Duodenal mucosa (tissue), 2 donors: ENCODE measurements around the gene NDUFAB1.

Experiments used
- H3K27ac ChIP-seq: one replicate; pipeline ENCODE4 v1.7.0; 2013; ENCODE audit warnings: low read depth, low read length
- H3K27me3 ChIP-seq, 2 donors: one replicate each; pipeline ENCODE4 v1.7.0; 2013; ENCODE audit warnings: low read length in 2 of 2, control low read depth in 1 of 2; ENCODE audit not compliant: insufficient read depth in 2 of 2, control insufficient read depth in 1 of 2
- H3K36me3 ChIP-seq, 2 donors: one replicate each; pipeline ENCODE4 v1.7.0; 2013; ENCODE audit warnings: low read length in 2 of 2, control low read depth in 1 of 2; ENCODE audit not compliant: insufficient read depth in 2 of 2, control insufficient read depth in 1 of 2
- H3K4me1 ChIP-seq, 2 donors: one replicate each; pipeline ENCODE4 v1.7.0; 2013; ENCODE audit warnings: low read length in 2 of 2, control low read depth in 1 of 2; ENCODE audit not compliant: insufficient read depth in 2 of 2, control insufficient read depth in 1 of 2
- H3K4me3 ChIP-seq, 2 donors: one replicate each; pipeline ENCODE4 v1.7.0; 2013; ENCODE audit warnings: low read length in 2 of 2, low read depth in 1 of 2
- H3K9ac ChIP-seq, 2 donors: one replicate each; pipeline ENCODE4 v1.7.0; 2013; ENCODE audit warnings: low read length in 2 of 2, low read depth in 1 of 2
- H3K9me3 ChIP-seq, 2 donors: one replicate each; pipeline ENCODE4 v1.7.0; 2013; ENCODE audit warnings: low read length in 2 of 2, control low read depth in 1 of 2; ENCODE audit not compliant: control insufficient read depth in 1 of 2

The NDUFAB1 gene

DNA sequence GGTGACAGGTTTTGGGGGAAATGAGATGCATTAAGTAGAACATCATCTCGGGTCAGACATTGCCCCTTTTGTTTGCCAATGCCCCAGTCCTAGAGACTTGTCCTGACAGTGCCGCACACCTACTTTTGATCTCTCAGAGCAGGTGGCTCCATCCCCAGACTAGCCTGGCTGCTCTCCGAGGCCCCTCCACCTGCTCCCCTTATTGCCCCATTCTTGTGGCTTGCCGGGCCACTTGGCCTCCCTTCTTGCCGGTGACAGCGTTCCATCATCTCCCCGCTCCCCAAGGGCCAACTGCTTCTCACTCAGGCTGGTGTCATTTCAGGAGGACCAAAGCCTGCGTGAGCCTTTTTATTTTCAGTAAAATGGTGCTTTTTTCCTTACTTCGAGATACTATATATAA, 23.7 kb downstream of the NDUFAB1 start:
- no peaks in the 10 kb centered on the region for H3K27me3 ChIP-seq
- no peaks in the 10 kb centered on the region for H3K4me1 ChIP-seq
- H3K36me3 ChIP-seq, result peaks cover 25 to 77% of the 10 kb centered on the region in 2 donors
- H3K27ac ChIP-seq, result no peak overlapping the region
- H3K4me3 ChIP-seq, result no peak overlapping the region
- H3K9me3 ChIP-seq, result no peaks in the 10 kb centered on the region
- no peak overlapping the region for H3K9ac ChIP-seq

DNA sequence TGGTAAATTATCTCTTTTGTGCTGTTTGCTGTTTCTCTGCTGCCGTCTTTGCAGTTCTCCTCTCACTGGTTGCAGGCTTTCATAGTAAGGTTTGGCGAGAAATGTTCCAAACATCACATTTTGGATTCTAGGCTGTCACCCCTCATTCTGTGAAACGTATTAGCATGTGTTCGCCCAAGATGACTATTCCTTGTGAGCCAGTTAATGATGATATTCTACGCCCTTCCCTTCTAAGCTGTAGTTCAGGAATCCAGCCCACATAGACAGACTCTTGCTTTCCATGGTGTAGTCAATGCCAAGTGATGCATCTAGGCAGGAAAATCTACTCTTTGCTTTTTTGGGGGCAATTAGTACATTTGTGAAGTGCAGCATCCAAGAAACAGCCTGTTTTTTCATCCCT, 24.2 kb downstream of the NDUFAB1 start:
- Histone ChIP-seq H3K27me3 (no peaks in the 10 kb centered on the region), H3K4me1 (no peaks in the 10 kb centered on the region), H3K27ac (no peak overlapping the region), H3K36me3 (peaks cover 30 to 81% of the 10 kb centered on the region in 2 donors), H3K4me3 (no peak overlapping the region), H3K9me3 (no peaks in the 10 kb centered on the region), H3K9ac (no peak overlapping the region)

DNA sequence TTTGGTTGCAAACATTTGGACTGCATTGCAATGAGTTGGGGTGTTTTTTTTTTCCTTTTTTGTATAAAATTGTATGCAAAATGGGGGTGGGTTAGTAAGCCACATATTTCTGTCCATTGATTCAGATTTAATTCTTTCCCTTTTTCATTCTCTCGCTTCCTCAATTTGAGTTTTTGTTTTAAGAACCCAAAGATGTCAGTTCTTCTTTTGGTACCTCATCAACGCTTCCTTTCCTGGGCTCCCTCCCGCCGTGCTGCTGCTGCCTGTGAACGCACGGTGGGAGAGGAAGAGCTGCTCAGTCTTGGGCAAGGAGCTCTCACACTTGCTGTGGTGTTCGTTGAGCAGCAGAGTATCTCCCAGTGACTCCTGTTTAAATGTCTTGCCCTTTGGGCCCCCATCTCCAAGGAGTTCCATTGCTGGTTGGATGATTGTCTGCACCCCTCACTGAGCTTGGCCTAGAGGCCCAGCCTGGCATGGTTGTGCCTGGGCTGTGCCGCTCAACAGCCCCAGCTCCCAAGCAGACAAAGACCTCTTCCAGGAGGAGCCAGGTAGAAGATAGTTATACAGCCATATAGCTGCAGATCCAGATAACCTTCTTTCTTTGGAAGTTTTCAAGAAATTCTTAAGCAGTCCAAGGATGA, 25.0 kb downstream of the NDUFAB1 start:
- no peak overlapping the region for H3K9ac ChIP-seq
- H3K9me3 ChIP-seq, result no peaks in the 10 kb centered on the region
- H3K4me1 ChIP-seq, result no peaks in the 10 kb centered on the region
- no peak overlapping the region for H3K27ac ChIP-seq
- no peaks in the 10 kb centered on the region for H3K27me3 ChIP-seq
- peaks cover 35 to 85% of the 10 kb centered on the region in 2 donors for H3K36me3 ChIP-seq
- no peak overlapping the region for H3K4me3 ChIP-seq

DNA sequence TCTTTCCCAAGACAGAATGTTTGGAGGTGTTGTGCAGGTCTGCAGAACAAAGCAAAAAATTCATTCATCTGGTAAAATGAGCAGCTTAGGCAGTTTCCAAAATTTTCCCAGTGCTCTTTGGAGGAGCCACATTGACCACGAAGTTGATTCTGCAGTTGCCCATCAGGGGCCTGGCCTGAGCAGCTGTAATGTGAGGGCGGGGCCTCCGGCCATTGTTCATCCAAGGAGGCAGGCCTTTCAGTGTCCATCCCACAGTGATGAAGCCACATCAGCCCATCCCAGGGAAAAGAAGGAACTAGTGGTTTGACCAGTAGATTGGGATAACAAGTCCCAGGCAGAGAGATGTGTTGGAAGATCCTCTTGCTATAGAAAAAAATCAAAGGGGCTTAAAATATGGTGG, 28.5 kb downstream of the NDUFAB1 start:
- H3K4me3 ChIP-seq, result no peak overlapping the region
- H3K9me3 ChIP-seq, result no peaks in the 10 kb centered on the region
- H3K9ac ChIP-seq, result no peak overlapping the region
- no peak overlapping the region for H3K27ac ChIP-seq
- no peaks in the 10 kb centered on the region for H3K27me3 ChIP-seq
- peaks cover 58 to 93% of the 10 kb centered on the region in 2 donors for H3K36me3 ChIP-seq
- H3K4me1 ChIP-seq, result no peaks in the 10 kb centered on the region

DNA sequence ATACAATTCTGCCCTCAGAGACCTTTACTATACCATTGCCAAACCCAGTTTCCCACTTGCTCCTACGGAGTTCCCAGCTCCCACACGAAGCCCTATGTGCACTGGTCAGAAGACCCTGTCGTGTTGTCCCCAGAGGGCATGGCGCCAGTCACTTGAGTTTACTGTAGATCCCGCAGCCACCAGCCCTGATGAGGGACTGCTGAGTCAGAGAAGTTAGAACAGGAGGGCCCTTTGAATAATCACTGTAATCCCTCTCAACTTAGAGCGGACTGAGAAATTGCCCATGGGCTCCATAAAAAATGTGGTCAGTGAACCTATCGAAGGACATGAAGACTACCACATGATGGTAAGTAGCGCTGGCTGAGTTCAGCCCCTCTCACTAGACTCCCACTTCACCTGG, 29.4 kb downstream of the NDUFAB1 start:
- Histone ChIP-seq H3K36me3 (peaks cover 65 to 93% of the 10 kb centered on the region in 2 donors), H3K4me1 (no peaks in the 10 kb centered on the region), H3K27ac (no peak overlapping the region), H3K27me3 (no peaks in the 10 kb centered on the region), H3K9me3 (no peaks in the 10 kb centered on the region), H3K9ac (no peak overlapping the region), H3K4me3 (no peak overlapping the region)

DNA sequence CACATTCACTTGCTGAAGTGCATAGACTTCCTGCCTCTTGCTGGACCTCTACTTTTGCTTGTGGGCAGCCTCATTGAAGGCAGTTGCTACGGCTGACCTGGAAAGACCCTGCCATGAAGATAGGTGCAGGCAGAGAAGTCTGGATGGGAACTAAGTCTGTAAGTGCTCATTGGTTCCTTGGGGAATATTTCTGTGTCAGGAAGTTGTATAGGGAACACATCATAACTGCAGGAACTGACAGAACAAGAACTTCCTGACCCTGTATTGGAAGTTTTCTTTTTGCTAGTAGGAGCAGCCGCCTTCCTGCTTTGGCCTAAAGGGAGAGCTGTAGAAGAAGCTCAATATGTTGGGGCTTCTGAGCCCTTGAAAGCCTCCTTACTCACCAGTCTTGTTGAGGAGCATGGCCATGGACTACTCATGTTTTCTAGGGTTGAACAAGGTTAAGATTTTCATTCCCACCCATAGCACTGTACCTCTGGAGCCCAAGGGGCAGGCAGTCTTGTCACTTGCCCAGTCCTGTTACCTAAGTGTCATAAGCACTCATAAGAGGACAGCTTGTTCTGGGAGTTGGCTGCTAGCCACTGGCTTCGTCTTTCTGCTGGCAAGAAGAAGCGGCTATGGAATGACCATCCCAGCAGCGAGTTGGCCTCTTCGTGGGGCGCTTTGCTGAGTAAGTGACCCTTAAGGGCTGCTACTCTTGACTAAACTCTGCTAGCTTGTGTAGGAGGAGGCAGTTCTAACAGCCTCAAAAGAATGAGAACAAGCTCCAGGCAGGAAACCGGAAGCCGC, 31.3 kb downstream of the NDUFAB1 start:
- Histone ChIP-seq H3K9ac (no peak overlapping the region), H3K4me3 (no peak overlapping the region), H3K4me1 (peaks cover 0 to 3% of the 10 kb centered on the region in 2 donors), H3K27me3 (no peaks in the 10 kb centered on the region), H3K36me3 (peaks cover 62 to 94% of the 10 kb centered on the region in 2 donors), H3K9me3 (no peaks in the 10 kb centered on the region), H3K27ac (no peak overlapping the region)

DNA sequence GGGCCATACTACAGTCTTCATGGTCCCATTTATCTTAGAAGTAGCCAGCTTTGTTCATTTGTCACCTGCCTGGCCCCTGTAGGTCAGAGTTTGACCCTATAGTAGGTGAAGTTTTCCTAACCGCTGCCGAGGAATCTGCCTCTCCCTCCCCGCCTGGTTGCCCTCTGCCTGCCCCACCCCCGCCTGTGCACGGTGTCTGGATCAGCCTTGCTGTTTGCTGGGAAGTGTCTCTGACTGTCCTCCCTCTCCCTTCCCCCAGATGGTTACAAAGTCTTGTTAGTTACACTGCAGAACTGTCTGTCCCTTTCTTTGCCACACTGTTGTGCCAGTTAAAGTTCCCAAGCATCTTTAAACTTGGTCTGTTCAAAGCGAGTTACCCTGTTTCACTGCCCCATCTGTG, 32.9 kb downstream of the NDUFAB1 start:
- Histone ChIP-seq H3K4me3 (no peak overlapping the region), H3K9ac (no peak overlapping the region), H3K9me3 (no peaks in the 10 kb centered on the region), H3K36me3 (peaks cover 64 to 83% of the 10 kb centered on the region in 2 donors), H3K27ac (no peak overlapping the region), H3K27me3 (no peaks in the 10 kb centered on the region), H3K4me1 (peaks cover 3 to 7% of the 10 kb centered on the region in 2 donors)

DNA sequence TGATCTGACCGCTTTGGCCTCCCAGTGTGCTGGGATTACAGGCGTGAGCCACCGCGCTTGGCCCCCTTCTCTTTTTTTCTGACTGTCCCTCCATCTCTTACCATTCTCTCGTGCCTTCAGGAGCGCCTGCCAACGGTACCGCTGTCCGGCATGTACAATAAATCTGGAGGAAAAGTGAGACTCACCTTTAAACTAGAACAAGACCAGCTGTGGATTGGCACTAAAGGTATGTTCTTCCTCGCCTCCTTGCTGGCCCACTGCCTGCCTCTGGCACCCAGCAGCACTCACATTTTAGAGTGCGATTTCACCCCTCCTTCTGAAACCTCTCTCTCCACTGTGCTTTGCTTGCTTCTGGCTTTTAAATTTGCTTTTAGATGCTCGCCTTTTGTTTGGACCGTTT, 33.6 kb downstream of the NDUFAB1 start:
- Histone ChIP-seq H3K27ac (no peak overlapping the region), H3K4me3 (no peak overlapping the region), H3K36me3 (peaks cover 64 to 76% of the 10 kb centered on the region in 2 donors)

DNA sequence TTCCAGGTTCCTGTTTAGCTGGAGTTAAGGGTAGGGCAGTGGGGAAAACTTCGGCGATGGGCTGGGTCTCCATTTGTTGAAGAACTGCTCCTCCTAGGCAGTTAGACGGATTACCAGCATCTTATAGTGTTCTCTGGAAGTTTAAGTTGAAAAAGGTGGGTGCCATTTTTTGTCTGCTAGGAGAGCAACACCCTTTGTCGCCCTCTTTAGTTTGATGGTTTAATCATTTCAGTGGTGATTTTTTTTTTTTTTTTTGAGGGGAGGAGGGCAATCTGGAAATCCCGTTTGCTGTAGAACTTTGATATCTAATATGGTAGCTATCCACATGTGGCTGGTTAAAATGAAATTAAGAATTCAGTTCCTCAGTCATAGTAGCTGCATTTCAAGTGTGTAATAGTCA, 34.5 kb downstream of the NDUFAB1 start:
- H3K36me3 ChIP-seq, result peaks cover 55 to 67% of the 10 kb centered on the region in 2 donors

More for the DNA sequence above, 33.6 kb downstream of the NDUFAB1 start:
- Histone ChIP-seq H3K27me3 (no peaks in the 10 kb centered on the region), H3K9ac (no peak overlapping the region), H3K9me3 (no peaks in the 10 kb centered on the region), H3K4me1 (peaks cover 3 to 9% of the 10 kb centered on the region in 2 donors)

More for the DNA sequence above, 34.5 kb downstream of the NDUFAB1 start:
- Histone ChIP-seq H3K4me3 (no peak overlapping the region), H3K9me3 (no peaks in the 10 kb centered on the region), H3K9ac (no peak overlapping the region), H3K4me1 (peaks cover 3 to 10% of the 10 kb centered on the region in 2 donors), H3K27me3 (no peaks in the 10 kb centered on the region), H3K27ac (no peak overlapping the region)
